GM12878 (cell line): ENCODE measurements around the gene GRK1. TPM values are rescaled to one million over a fixed set of nuclear protein-coding genes. Genes with fewer than 3 reads are reported as not detected.

Experiments used
- ATAC-seq: fragments of 200-7000 bp; cut with Tn5 transposase; 3 replicates; pipeline ENCODE4 v1.9.1; 2020; ENCODE audit warnings: mild to moderate bottlenecking, moderate library complexity
- BruUV-seq: library from RNA; stranded (reverse); fragments of 400-500 nt; replicated peaks from 2 replicates; lab custom pipeline; 2021; lab: Mats Ljungman, UMichigan
- CTCF ChIA-PET: fragments of 300-600 bp; sonication (Branson Sonifier 250); formaldehyde crosslinking; extraction: SDS; loops from one replicate; lab custom pipeline; 2021; ENCODE audit warnings: inconsistent platforms; lab: Yijun Ruan, JAX
- POLR2A ChIA-PET: fragments of 350-600 bp; formaldehyde crosslinking; extraction: SDS; loops from one replicate; lab custom pipeline; 2021; ENCODE audit warnings: inconsistent platforms; lab: Charles Lee
- RAD21 ChIA-PET: fragments of 300-600 bp; sonication (Branson Sonifier 250); formaldehyde crosslinking; loops from one replicate; lab custom pipeline; 2023; ENCODE audit warnings: antibody characterized with exemption; ENCODE audit not compliant: unreplicated experiment; lab: Charles Lee
- SMC1A ChIA-PET: fragments of 300-600 bp; sonication (Branson Sonifier 250); formaldehyde crosslinking; loops from one replicate; lab custom pipeline; 2023; ENCODE audit not compliant: unreplicated experiment, uncharacterized antibody; lab: Charles Lee
- DNase-seq: peaks from one replicate; pipeline ENCODE4 v3.0.0-alpha.2; 2011; ENCODE audit warnings: low read depth, low spot score
- FAIRE-seq: peaks from 3 replicates; lab custom pipeline; 2011; peaks lifted over from hg19 to GRCh38; lab: Jason Lieb, UNC
- H2AFZ ChIP-seq: 2 replicates; pipeline ENCODE4 v1.6.0; 2011; ENCODE audit warnings: low read depth, low read length, control low read depth; ENCODE audit not compliant: control insufficient read depth
- H3K27ac ChIP-seq: 2 replicates; pipeline ENCODE4 v1.5.1; 2011; ENCODE audit warnings: control low read depth; ENCODE audit not compliant: control insufficient read depth, insufficient read depth
- H3K27me3 ChIP-seq, 2 experiments: replicated peaks in 1 of 2; 2 replicates each; pipeline versions ENCODE4 v1.6.0 to v1.6.1; 2011; ENCODE audit warnings: low read length in 1 of 2; ENCODE audit not compliant: control insufficient read depth in 2 of 2, insufficient read depth in 2 of 2
- H3K36me3 ChIP-seq, 2 experiments: 2 replicates each; pipeline ENCODE4 v1.5.1; 2011; ENCODE audit warnings: low read length in 1 of 2; ENCODE audit not compliant: control insufficient read depth in 2 of 2, insufficient read depth in 2 of 2
- H3K4me1 ChIP-seq: 2 replicates; pipeline ENCODE4 v1.6.1; 2011; ENCODE audit warnings: mild to moderate bottlenecking, low read length, moderate library complexity, mixed read lengths; ENCODE audit not compliant: control insufficient read depth, insufficient read depth
- H3K4me2 ChIP-seq: 2 replicates; pipeline ENCODE4 v1.6.0; 2011; ENCODE audit warnings: control low read depth; ENCODE audit not compliant: control insufficient read depth, insufficient read depth
- H3K4me3 ChIP-seq: fragments of 200-600 bp; sonication (generic); 2 replicates; pipeline ENCODE4 v1.5.1; 2016
- H3K79me2 ChIP-seq: 2 replicates; pipeline ENCODE4 v1.6.0; 2011; ENCODE audit warnings: low read length; ENCODE audit not compliant: control insufficient read depth, insufficient read depth
- H3K9ac ChIP-seq: 2 replicates; pipeline ENCODE4 v1.8.0; 2011; ENCODE audit warnings: low read length, control low read depth, mixed read lengths; ENCODE audit not compliant: control insufficient read depth, insufficient read depth
- H3K9me3 ChIP-seq: replicated peaks from 3 replicates; pipeline ENCODE4 v1.5.1; 2011; ENCODE audit warnings: mild to moderate bottlenecking, low read length; ENCODE audit not compliant: control insufficient read depth, insufficient read depth
- H4K20me1 ChIP-seq: 2 replicates; pipeline ENCODE4 v1.6.0; 2011; ENCODE audit not compliant: control insufficient read depth, insufficient read depth
- ASH2L ChIP-seq: fragments of 300-600, 200-600 bp; sonication (generic); IDR thresholded peaks from 2 replicates; pipeline ENCODE4 v1.6.1; 2017; ENCODE audit warnings: low read depth, mild to moderate bottlenecking, borderline replicate concordance
- EED ChIP-seq: sonication (generic); IDR thresholded peaks from 2 replicates; pipeline ENCODE4 v1.6.1; 2016; ENCODE audit warnings: antibody characterized with exemption, low read depth
- FOXK2 ChIP-seq: fragments of 450-650 bp; IDR thresholded peaks from 2 replicates; pipeline ENCODE4 v1.6.1; 2017; ENCODE audit warnings: mild to moderate bottlenecking, moderate library complexity
- HDGF ChIP-seq: fragments of 450-650 bp; IDR thresholded peaks from 2 replicates; pipeline ENCODE4 v1.6.1; 2016; ENCODE audit warnings: antibody characterized with exemption
- JUNB ChIP-seq: IDR thresholded peaks from 2 replicates; pipeline ENCODE4 v1.6.1; 2016; ENCODE audit warnings: antibody characterized with exemption, mild to moderate bottlenecking
- MXI1 ChIP-seq: fragments of 150-350 bp; IDR thresholded peaks from 2 replicates; pipeline ENCODE4 v1.6.1; 2011; ENCODE audit warnings: low read depth, mild to moderate bottlenecking, inconsistent platforms, low read length, improper control_type of control experiment
- NFYA ChIP-seq: IDR thresholded peaks from 2 replicates; pipeline ENCODE4 v1.6.1; 2011; ENCODE audit warnings: low read depth, mild to moderate bottlenecking, low read length, improper control_type of control experiment, borderline replicate concordance
- NR2C2 ChIP-seq: IDR thresholded peaks from 2 replicates; pipeline ENCODE4 v1.6.1; 2011; ENCODE audit warnings: borderline replicate concordance, low read depth; ENCODE audit not compliant: control insufficient read depth, insufficient read length
- SREBF2 ChIP-seq: IDR thresholded peaks from 2 replicates; pipeline ENCODE4 v1.6.1; 2012; ENCODE audit warnings: mild to moderate bottlenecking, low read length
- ZBED1 ChIP-seq: IDR thresholded peaks from 2 replicates; pipeline ENCODE4 v1.6.1; 2016; ENCODE audit warnings: borderline replicate concordance
- WGBS: methylation state at CpG from one replicate; pipeline ENCODE4 v1.1.6; 2016; ENCODE audit warnings: low lambda C conversion rate; ENCODE audit not compliant: insufficient replicate concordance, insufficient coverage; ENCODE audit errors: missing lambda C conversion rate; 5-methylcytosine and 5-hydroxymethylcytosine counted together
- in situ Hi-C: fragments of 300-500 bp; cut with MboI; formaldehyde crosslinking; loops from 9 replicates; pipeline ENCODE4 v1.14.3; 2018; ENCODE audit warnings: mixed read lengths
- intact Hi-C: fragments of 100-400 bp; cut with micrococcal nuclease; formaldehyde crosslinking; loops from one replicate; pipeline ENCODE4 v1.14.2; 2022; ENCODE audit not compliant: unreplicated experiment
- polyA plus RNA-seq, 11 experiments: library from polyadenylated mRNA; depleted of rRNA in 4 of 11; unstranded in 6 of 11; stranded (reverse) in 5 of 11; fragments of >200 nt; fragmentation: Nextera tagmentation in 4 of 11; fragmentation: Illumina TruSeq in 1 of 11; extraction: Ambion mirVana in 4 of 11; extraction: Trizol in 1 of 11; gene quantifications; 1 replicate in 1 of 11; 2 replicates in 10 of 11; pipeline versions ENCODE4 v1.2.1 to v1.2.3, GENCODE V29; 2011 to 2016; ENCODE audit warnings: inconsistent platforms in 2 of 11, missing spikeins in 2 of 11, low read depth in 1 of 11
- total RNA-seq, 4 experiments: library from RNA; depleted of rRNA in 3 of 4; stranded (reverse); fragments of >200 nt in 3 of 4; fragmentation: Illumina TruSeq in 1 of 4; extraction: Trizol in 1 of 4; gene quantifications; 2 replicates each; pipeline versions ENCODE4 v1.2.1 to v1.2.3, GENCODE V29; 2013 to 2021
- TF ChIP-seq, protein P1 (sequence below): fragments of 450-650 bp; formaldehyde crosslinking; IDR thresholded peaks from 2 replicates; pipeline ENCODE4 v1.4.0; 2022; ENCODE audit warnings: mild to moderate bottlenecking, moderate library complexity
- TF ChIP-seq, protein P2 (sequence below): IDR thresholded peaks from 2 replicates; pipeline ENCODE4 v1.6.1; 2012; ENCODE audit warnings: mild to moderate bottlenecking, low read depth, low read length
- TF ChIP-seq, protein P3 (sequence below): IDR thresholded peaks from 2 replicates; pipeline ENCODE4 v1.6.1; 2011; ENCODE audit warnings: borderline replicate concordance, low read depth, mild to moderate bottlenecking, moderate library complexity, low read length; ENCODE audit not compliant: insufficient read depth, poor library complexity, severe bottlenecking
- TF ChIP-seq, protein P4 (sequence below): fragments of 450-650 bp; IDR thresholded peaks from 2 replicates; pipeline ENCODE4 v1.6.1; 2018; ENCODE audit warnings: borderline replicate concordance, mild to moderate bottlenecking; ENCODE audit not compliant: partially characterized antibody

The GRK1 gene
- total and polyA plus RNA-seq, 10 of the 15 experiments (the other 5 are each of a cell fraction or from before 2014, with no cell fraction given): under 0.01 to 0.04 TPM; not detected in 8

DNA sequence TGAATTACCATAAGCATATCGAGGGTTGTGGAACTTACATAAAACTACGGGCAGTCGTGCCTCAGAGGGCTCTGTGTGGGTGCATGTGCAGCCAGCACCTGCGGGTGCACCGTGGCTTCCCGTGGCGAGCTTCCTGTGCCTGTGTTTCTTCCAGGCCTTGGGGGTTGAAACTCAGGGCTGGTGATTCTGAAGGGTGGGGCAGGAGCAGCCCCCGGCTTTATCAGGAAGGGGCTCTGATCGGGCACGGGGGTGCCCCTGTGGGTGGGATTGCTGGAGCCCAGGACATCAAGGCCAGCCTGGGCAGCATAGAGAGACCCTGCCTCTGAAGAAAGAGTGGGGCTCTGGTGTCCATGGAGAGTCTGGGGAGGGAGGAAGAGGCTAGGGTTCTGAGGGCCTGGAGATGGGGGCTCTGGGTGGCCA is 20.1 kb upstream of the GRK1 start:
- no peak for FAIRE-seq
- no peak overlapping the region for H3K9ac ChIP-seq
- 69% methylated on average over 10 of the region's 10 CpGs for WGBS
- TF ChIP-seq NR2C2: no peak
- no peak for TF ChIP-seq EED
- TF ChIP-seq JUNB: no peak
- TF ChIP-seq NFYA: no peak
- TF ChIP-seq, protein P1, sequence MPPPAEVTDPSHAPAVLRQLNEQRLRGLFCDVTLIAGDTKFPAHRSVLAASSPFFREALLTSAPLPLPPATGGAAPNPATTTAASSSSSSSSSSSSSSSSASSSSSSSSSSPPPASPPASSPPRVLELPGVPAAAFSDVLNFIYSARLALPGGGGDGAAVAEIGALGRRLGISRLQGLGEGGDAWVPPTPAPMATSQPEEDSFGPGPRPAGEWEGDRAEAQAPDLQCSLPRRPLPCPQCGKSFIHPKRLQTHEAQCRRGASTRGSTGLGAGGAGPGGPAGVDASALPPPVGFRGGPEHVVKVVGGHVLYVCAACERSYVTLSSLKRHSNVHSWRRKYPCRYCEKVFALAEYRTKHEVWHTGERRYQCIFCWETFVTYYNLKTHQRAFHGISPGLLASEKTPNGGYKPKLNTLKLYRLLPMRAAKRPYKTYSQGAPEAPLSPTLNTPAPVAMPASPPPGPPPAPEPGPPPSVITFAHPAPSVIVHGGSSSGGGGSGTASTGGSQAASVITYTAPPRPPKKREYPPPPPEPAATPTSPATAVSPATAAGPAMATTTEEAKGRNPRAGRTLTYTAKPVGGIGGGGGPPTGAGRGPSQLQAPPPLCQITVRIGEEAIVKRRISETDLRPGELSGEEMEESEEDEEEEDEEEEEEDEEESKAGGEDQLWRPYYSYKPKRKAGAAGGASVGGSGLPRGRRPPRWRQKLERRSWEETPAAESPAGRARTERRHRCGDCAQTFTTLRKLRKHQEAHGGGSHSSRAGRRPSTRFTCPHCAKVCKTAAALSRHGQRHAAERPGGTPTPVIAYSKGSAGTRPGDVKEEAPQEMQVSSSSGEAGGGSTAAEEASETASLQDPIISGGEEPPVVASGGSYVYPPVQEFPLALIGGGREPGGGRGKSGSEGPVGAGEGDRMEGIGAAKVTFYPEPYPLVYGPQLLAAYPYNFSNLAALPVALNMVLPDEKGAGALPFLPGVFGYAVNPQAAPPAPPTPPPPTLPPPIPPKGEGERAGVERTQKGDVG (CRISPR knock-in tag): no peak
- TF ChIP-seq FOXK2: no peak
- TF ChIP-seq, protein P2, sequence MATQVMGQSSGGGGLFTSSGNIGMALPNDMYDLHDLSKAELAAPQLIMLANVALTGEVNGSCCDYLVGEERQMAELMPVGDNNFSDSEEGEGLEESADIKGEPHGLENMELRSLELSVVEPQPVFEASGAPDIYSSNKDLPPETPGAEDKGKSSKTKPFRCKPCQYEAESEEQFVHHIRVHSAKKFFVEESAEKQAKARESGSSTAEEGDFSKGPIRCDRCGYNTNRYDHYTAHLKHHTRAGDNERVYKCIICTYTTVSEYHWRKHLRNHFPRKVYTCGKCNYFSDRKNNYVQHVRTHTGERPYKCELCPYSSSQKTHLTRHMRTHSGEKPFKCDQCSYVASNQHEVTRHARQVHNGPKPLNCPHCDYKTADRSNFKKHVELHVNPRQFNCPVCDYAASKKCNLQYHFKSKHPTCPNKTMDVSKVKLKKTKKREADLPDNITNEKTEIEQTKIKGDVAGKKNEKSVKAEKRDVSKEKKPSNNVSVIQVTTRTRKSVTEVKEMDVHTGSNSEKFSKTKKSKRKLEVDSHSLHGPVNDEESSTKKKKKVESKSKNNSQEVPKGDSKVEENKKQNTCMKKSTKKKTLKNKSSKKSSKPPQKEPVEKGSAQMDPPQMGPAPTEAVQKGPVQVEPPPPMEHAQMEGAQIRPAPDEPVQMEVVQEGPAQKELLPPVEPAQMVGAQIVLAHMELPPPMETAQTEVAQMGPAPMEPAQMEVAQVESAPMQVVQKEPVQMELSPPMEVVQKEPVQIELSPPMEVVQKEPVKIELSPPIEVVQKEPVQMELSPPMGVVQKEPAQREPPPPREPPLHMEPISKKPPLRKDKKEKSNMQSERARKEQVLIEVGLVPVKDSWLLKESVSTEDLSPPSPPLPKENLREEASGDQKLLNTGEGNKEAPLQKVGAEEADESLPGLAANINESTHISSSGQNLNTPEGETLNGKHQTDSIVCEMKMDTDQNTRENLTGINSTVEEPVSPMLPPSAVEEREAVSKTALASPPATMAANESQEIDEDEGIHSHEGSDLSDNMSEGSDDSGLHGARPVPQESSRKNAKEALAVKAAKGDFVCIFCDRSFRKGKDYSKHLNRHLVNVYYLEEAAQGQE: no peak
- no peak for TF ChIP-seq ZBED1
- no peak for TF ChIP-seq ASH2L
- TF ChIP-seq HDGF: no peak
- TF ChIP-seq, protein P3, sequence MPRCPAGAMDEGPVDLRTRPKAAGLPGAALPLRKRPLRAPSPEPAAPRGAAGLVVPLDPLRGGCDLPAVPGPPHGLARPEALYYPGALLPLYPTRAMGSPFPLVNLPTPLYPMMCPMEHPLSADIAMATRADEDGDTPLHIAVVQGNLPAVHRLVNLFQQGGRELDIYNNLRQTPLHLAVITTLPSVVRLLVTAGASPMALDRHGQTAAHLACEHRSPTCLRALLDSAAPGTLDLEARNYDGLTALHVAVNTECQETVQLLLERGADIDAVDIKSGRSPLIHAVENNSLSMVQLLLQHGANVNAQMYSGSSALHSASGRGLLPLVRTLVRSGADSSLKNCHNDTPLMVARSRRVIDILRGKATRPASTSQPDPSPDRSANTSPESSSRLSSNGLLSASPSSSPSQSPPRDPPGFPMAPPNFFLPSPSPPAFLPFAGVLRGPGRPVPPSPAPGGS: no peak
- TF ChIP-seq MXI1: no peak
- TF ChIP-seq, protein P4, sequence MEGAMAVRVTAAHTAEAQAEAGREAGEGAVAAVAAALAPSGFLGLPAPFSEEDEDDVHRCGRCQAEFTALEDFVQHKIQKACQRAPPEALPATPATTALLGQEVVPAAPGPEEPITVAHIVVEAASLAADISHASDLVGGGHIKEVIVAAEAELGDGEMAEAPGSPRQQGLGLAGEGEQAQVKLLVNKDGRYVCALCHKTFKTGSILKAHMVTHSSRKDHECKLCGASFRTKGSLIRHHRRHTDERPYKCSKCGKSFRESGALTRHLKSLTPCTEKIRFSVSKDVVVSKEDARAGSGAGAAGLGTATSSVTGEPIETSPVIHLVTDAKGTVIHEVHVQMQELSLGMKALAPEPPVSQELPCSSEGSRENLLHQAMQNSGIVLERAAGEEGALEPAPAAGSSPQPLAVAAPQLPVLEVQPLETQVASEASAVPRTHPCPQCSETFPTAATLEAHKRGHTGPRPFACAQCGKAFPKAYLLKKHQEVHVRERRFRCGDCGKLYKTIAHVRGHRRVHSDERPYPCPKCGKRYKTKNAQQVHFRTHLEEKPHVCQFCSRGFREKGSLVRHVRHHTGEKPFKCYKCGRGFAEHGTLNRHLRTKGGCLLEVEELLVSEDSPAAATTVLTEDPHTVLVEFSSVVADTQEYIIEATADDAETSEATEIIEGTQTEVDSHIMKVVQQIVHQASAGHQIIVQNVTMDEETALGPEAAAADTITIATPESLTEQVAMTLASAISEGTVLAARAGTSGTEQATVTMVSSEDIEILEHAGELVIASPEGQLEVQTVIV: no peak
- no peak for TF ChIP-seq SREBF2

More for the DNA sequence above, 20.1 kb upstream of the GRK1 start:
- Histone ChIP-seq H3K36me3 (peaks cover 0 to 2% of the 10 kb centered on the region in 2 experiments; a peak in 2 of 4 replicates), H4K20me1 (no peaks in the 10 kb centered on the region), H3K4me3 (no peak overlapping the region), H3K27me3 (no peaks in the 10 kb centered on the region), H3K4me1 (no peaks in the 10 kb centered on the region), H3K79me2 (no peaks in the 10 kb centered on the region), H3K9me3 (no peaks in the 10 kb centered on the region), H3K4me2 (no peak overlapping the region), H2AFZ (no peak overlapping the region), H3K27ac (no peak overlapping the region)
- ChIA-PET POLR2A (interaction anchor here (0.7 kb wide), 1 partner anchor 181 kb away, joined by 4 read pairs; no protein-coding TSS in a partner anchor), RAD21 (no interaction called here), SMC1A (no interaction called here), CTCF (no interaction called here)
- intact Hi-C loops: no loop called here
- ATAC-seq (no peak), DNase-seq (no peak)
- BruUV-seq: no TSS peak
- in situ Hi-C loops: no loop called here
